Fibroblast of villous mesenchyme (primary cell): ENCODE measurements around the gene RIMBP2. TPM values are rescaled to one million over a fixed set of nuclear protein-coding genes. Genes with fewer than 3 reads are reported as not detected.

Source experiments
- DNase-seq: peaks from one replicate; pipeline ENCODE4 v3.0.0-alpha.2; 2010; ENCODE audit warnings: low read depth
- H3K4me3 ChIP-seq: 2 replicates; pipeline ENCODE4 v1.5.1; 2011; ENCODE audit warnings: low read depth, mild to moderate bottlenecking, low read length
- total RNA-seq: library from RNA; depleted of rRNA; stranded (reverse); fragments of >200 nt; gene quantifications from 2 replicates; pipeline ENCODE4 v1.2.3, GENCODE V29; 2012
- TF ChIP-seq, protein P1 (sequence below): IDR thresholded peaks from 2 replicates; pipeline ENCODE4 v1.5.1; 2012; ENCODE audit warnings: low read depth, mild to moderate bottlenecking, low read length; ENCODE audit not compliant: insufficient read depth

RIMBP2 gene
- total RNA-seq, 1 donor: not detected

- DNase-seq: no peak
- no peak overlapping the region for H3K4me3 ChIP-seq
- TF ChIP-seq, protein P1, sequence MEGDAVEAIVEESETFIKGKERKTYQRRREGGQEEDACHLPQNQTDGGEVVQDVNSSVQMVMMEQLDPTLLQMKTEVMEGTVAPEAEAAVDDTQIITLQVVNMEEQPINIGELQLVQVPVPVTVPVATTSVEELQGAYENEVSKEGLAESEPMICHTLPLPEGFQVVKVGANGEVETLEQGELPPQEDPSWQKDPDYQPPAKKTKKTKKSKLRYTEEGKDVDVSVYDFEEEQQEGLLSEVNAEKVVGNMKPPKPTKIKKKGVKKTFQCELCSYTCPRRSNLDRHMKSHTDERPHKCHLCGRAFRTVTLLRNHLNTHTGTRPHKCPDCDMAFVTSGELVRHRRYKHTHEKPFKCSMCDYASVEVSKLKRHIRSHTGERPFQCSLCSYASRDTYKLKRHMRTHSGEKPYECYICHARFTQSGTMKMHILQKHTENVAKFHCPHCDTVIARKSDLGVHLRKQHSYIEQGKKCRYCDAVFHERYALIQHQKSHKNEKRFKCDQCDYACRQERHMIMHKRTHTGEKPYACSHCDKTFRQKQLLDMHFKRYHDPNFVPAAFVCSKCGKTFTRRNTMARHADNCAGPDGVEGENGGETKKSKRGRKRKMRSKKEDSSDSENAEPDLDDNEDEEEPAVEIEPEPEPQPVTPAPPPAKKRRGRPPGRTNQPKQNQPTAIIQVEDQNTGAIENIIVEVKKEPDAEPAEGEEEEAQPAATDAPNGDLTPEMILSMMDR: no peak
Measured at GRCh38 chr12:130687796-130688778, 28.0 kb downstream of the RIMBP2 start.

DNA sequence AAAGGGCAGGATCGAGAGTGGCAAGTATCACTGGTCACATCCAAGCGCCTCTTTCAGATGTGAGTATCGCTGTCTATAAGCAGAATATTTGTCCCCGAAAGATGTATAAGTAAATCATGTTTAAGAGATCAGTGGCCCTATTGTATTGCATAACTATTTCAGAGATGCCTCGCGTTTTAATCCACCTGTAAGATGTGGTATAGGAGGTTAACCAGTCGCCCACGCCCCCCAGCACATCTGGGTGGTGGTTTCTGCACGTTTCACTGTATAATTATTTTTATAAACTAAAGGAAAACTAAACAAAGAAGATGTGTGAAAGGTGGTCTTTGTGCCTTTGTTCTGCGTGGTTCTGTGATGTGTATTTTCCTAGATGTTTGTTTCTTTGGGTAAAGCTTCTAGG is 28.9 kb downstream of the RIMBP2 start:
- TF ChIP-seq, protein P1: no peak
- no peak overlapping the region for H3K4me3 ChIP-seq
- no peak for DNase-seq

DNA sequence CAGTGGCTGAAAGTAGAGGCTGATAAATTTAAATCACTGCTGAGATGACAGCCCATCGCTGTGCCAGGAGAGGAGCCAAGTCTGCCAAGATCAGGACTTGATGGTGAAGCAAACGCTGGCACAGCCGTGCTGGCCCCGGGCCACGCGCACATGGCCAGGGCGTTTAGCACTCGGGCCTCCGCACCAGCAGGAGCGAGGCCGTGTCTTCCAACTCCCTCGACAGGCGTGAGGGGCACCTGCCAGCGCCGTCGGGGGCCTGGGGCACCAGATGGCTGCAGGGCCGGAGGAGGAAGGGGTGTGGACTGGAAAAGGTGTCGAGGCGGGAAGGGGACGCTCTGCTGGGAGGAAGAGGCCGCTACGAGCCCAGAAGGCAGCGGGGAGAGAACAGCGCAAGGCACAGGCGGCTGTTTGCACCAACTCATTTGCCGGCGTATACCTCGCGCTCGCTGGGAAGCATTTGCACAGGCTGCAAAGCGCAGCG is 29.5 kb downstream of the RIMBP2 start:
- H3K4me3 ChIP-seq: no peak overlapping the region
- no peak for DNase-seq
- TF ChIP-seq, protein P1: no peak

- TF ChIP-seq, protein P1: no peak
- DNase-seq: no peak
- no peak overlapping the region for H3K4me3 ChIP-seq
Measured at GRCh38 chr12:130685850-130686249, 30.2 kb downstream of the RIMBP2 start.

DNA sequence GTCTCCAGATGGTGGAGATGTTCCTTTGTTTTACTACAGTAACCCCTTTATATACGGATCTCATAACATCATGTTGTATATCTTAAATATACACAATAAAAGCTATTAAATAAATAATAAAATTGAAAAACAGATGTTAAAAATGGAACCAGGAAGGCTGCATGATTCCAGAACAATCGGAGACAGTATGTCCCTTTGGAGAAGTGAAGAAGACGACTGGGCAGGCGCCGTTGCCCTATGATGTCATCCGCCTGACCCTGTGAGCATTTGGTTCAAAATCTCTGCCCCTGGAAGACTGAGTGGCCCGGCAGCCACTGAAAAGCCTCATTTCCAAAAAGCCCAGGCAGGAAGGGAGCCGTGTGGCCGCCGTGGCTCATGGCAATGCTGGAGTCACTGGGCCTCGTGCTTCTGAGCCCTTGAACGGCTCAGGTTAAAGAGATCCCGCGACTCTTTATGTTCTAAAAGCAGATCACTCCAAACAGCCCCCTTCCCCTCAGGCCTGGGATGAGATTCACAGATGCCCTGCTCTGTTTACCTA is 30.8 kb downstream of the RIMBP2 start:
- no peak for DNase-seq
- TF ChIP-seq, protein P1: no peak
- H3K4me3 ChIP-seq: no peak overlapping the region

GRCh38 chr12:130683811-130684210 is 32.3 kb downstream of the RIMBP2 start:
- TF ChIP-seq, protein P1: no peak
- H3K4me3 ChIP-seq: no peak overlapping the region
- no peak for DNase-seq
